Esophagus squamous epithelium (tissue), 5 donors: ENCODE results near the gene MAML3. TPM values are rescaled to one million over a fixed set of nuclear protein-coding genes. Genes with fewer than 3 reads are reported as not detected.

ENCODE experiments used
- DNase-seq: peaks from one replicate; lab custom pipeline; 2025; lab: John Stamatoyannopoulos, UW
- H3K27ac ChIP-seq, 4 donors: fragments of 200-600 bp; sonication (generic); one replicate each; pipeline ENCODE4 v1.5.1; 2016 to 2019; ENCODE audit warnings: mild to moderate bottlenecking in 1 of 4
- H3K27me3 ChIP-seq, 4 donors: fragments of 200-600 bp; sonication (generic); 1 replicate in 3 of 4; 2 replicates in 1 of 4; pipeline versions ENCODE4 v1.5.1 to v1.6.0; 2017 to 2021; ENCODE audit warnings: antibody characterized with exemption in 1 of 4
- H3K36me3 ChIP-seq, 3 donors: fragments of 200-600 bp; sonication (generic); one replicate each; pipeline ENCODE4 v1.5.1; 2016 to 2019
- H3K4me1 ChIP-seq, 3 donors: fragments of 200-600 bp; sonication (generic); one replicate each; pipeline ENCODE4 v1.5.1; 2017 to 2019
- H3K4me3 ChIP-seq, 4 donors: fragments of 200-600 bp; sonication (generic); 1 replicate in 3 of 4; 2 replicates in 1 of 4; pipeline ENCODE4 v1.5.1; 2016 to 2019; ENCODE audit warnings: mild to moderate bottlenecking in 2 of 4, moderate library complexity in 1 of 4
- H3K9me3 ChIP-seq, 3 donors: fragments of 200-600 bp; sonication (generic); one replicate each; pipeline ENCODE4 v1.5.1; 2016 to 2019
- POLR2A ChIP-seq, 4 donors: fragments of 450-650 bp; IDR thresholded peaks; one replicate each; pipeline ENCODE4 v1.6.1; 2017; ENCODE audit warnings: antibody characterized with exemption in 4 of 4, mild to moderate bottlenecking in 4 of 4, moderate library complexity in 3 of 4
- WGBS, 2 donors: methylation state at CpG; one replicate each; pipeline ENCODE4 v1.1.5; 2018; 5-methylcytosine and 5-hydroxymethylcytosine counted together
- intact Hi-C: fragments of 100-400 bp; cut with DNase I; formaldehyde crosslinking; loops from one replicate; pipeline ENCODE4 v1.15.0; 2022
- total RNA-seq, 4 donors: library from RNA; depleted of rRNA; stranded (reverse); fragments of >200 nt; gene quantifications; one replicate each; pipeline ENCODE4 v1.1.0, GENCODE V29; 2016
- TF ChIP-seq, protein P1 (sequence below), 6 experiments: fragments of 450-650 bp in 4 of 6; fragments of 200-600 bp in 2 of 6; sonication (generic) in 2 of 6; IDR thresholded peaks; one replicate each; pipeline ENCODE4 v1.5.1; 2016 to 2019; ENCODE audit warnings: antibody characterized with exemption in 6 of 6, mild to moderate bottlenecking in 4 of 6, moderate library complexity in 4 of 6
- donor health status: DM: yes; HTN: yes; CAD: no.

Gene MAML3
- total RNA-seq, 4 donors from 2014 or later = 6.9 to 14.2 (median 8.9) TPM

DNA sequence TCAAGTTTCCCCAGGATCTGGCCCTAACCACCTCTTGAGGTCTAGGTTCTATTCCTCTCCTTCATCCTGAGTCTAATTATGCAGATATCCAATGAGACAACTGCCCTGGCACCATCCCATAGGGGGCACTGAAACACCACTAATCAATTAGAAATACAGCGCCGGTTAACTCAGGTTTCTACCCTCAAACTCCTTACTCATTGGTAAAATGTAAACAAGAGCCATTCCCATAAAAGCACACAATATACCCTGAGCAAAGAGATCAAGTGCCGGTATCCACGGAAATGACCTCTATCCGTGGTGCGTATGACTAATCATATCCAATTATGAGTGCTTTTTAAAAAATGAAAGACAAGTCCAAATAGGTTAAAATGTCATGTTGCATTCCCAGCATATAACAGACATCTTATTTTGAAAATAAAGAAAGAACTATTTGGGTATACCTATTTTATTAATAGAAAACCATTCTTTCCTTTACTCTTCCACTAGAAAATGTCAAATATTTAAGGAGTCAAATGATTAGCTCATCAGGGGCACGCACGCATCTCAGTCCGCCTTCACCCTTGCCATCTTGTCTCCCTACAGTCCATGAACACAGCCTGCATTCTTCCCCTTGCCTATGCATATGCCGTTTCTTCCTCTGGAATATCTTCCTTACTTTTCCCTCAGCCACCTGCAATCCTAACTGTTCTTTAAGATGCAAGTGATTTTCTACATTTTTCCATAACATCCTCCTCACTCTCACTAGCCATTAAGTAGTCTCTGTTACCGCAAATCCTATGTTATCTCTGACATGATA lies 141.1 kb downstream of the MAML3 start:
- H3K27me3 ChIP-seq = no peaks in the 10 kb centered on the region
- no peak overlapping the region for H3K4me3 ChIP-seq
- peaks cover 0 to 11% (median 3%) of the 10 kb centered on the region in 3 donors for H3K4me1 ChIP-seq
- intact Hi-C loops = no loop called here
- no peaks in the 10 kb centered on the region for H3K36me3 ChIP-seq
- DNase-seq = no peak
- no peaks in the 10 kb centered on the region for H3K9me3 ChIP-seq
- 42 to 48% methylated on average over 11 of the region's 11 CpGs for WGBS, 2 donors
- no peak overlapping the region for H3K27ac ChIP-seq
- no peak for TF ChIP-seq POLR2A (IDR thresholded peaks at IDR 0.05)
- TF ChIP-seq, protein P1, sequence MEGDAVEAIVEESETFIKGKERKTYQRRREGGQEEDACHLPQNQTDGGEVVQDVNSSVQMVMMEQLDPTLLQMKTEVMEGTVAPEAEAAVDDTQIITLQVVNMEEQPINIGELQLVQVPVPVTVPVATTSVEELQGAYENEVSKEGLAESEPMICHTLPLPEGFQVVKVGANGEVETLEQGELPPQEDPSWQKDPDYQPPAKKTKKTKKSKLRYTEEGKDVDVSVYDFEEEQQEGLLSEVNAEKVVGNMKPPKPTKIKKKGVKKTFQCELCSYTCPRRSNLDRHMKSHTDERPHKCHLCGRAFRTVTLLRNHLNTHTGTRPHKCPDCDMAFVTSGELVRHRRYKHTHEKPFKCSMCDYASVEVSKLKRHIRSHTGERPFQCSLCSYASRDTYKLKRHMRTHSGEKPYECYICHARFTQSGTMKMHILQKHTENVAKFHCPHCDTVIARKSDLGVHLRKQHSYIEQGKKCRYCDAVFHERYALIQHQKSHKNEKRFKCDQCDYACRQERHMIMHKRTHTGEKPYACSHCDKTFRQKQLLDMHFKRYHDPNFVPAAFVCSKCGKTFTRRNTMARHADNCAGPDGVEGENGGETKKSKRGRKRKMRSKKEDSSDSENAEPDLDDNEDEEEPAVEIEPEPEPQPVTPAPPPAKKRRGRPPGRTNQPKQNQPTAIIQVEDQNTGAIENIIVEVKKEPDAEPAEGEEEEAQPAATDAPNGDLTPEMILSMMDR (IDR thresholded peaks at IDR 0.05) = peak in 5 of 6 experiments; percentile 30 to 71 (median 61)

DNA sequence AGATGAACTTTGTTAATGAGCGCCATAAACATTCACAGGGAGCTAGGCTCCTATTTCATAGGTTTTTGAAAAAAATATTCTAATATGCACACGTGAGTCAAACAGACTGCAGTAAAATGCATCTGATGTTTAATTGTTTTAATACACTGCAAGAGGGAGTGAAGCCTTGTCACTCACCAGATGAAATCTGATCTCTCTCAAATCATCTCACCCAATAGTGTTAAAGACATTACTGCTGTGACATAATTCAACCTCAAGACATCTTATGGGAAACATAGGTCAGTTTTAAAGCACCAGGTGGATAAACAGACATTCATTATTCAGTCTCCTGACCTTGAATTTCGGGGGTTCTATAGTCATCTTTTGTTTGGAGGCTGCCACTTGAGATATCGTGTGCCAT lies 148.3 kb downstream of the MAML3 start:
- intact Hi-C loops = no loop called here
- WGBS, 2 donors = 78 to 81% methylated on average over 4 of the region's 4 CpGs

DNA sequence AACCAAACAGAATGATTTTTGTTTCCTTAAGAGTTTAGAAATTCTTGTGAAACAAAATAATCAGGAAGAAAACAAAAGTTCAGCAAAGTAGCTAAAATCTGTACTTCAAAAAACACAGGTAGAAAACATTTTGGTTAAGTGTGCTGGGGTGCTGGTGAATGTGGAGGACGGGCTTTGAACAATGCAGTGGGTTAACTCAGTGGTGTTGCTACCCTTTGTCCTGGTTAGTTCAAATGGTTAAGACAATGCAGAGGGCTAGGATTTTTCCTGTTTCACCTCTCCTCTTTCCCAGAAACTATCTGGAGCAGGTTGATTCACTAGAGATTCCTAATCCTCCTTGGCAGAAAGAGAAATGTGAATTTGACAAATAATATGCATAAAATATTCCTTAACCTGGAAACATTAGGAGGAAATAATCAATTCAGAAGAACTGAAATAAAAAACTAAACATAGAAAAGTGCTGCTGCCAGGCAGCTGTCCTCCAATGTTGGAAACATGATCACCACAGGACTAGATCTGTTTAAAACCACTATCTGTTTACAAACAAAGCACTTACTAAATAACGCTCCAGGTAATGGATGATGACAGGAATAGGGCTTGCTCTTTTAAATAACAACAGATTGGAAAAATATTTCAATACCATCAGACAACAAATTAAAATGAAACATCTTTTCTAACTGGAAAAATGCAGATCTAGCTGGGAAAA lies 148.9 kb downstream of the MAML3 start:
- 49 to 52% methylated on average over 2 of the region's 2 CpGs for WGBS, 2 donors
- peak overlapping the region in 3 of 4 donors; percentile 42 to 53 (median 42) for H3K4me3 ChIP-seq
- DNase-seq = no peak
- H3K27me3 ChIP-seq = no peaks in the 10 kb centered on the region
- TF ChIP-seq, protein P1 (IDR thresholded peaks at IDR 0.05) = no peak
- no peak for TF ChIP-seq POLR2A (IDR thresholded peaks at IDR 0.05)
- H3K36me3 ChIP-seq = no peaks in the 10 kb centered on the region
- H3K27ac ChIP-seq = peak overlapping the region in 2 of 4 donors; percentile 43 to 60
- no peaks in the 10 kb centered on the region for H3K9me3 ChIP-seq
- intact Hi-C loops = no loop called here
- H3K4me1 ChIP-seq = peaks cover 0 to 26% (median 7%) of the 10 kb centered on the region in 3 donors

More for the DNA sequence above, 148.3 kb downstream of the MAML3 start:
- TF ChIP-seq, protein P1 (IDR thresholded peaks at IDR 0.05) = no peak
- H3K36me3 ChIP-seq = no peaks in the 10 kb centered on the region
- no peaks in the 10 kb centered on the region for H3K27me3 ChIP-seq
- no peak for DNase-seq
- H3K4me3 ChIP-seq = no peak overlapping the region
- H3K9me3 ChIP-seq = no peaks in the 10 kb centered on the region
- H3K4me1 ChIP-seq = peaks cover 0 to 26% (median 7%) of the 10 kb centered on the region in 3 donors
- H3K27ac ChIP-seq = no peak overlapping the region

DNA sequence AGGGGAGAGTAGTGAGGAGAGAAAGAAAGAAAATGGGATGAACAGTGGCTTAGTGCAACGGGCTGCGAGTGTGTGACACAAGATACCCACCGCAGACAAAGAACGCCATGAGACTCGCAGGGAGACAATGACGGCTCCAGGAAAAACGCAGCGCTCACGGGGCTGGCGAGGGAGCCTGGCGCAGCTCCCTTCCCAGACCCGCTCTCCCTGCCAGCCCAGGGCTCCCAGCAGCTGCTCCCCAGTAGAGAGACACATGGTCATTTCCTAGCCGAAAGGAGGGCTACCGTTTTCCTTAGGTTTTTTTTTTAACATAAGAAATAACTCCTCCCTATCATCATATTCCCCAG lies 149.5 kb downstream of the MAML3 start:
- intact Hi-C loops = no loop called here
- WGBS, 2 donors = 18 to 20% methylated on average over 14 of the region's 14 CpGs
- DNase-seq = no peak
- Histone ChIP-seq H3K4me1 (peaks cover 0 to 26% (median 7%) of the 10 kb centered on the region in 3 donors), H3K4me3 (peak overlapping the region; percentile 19 to 53 (median 42)), H3K9me3 (no peaks in the 10 kb centered on the region), H3K36me3 (no peaks in the 10 kb centered on the region), H3K27me3 (no peaks in the 10 kb centered on the region), H3K27ac (peak overlapping the region in 3 of 4 donors; percentile 27 to 60 (median 43))
- TF ChIP-seq, protein P1 (IDR thresholded peaks at IDR 0.05) = no peak
- no peak for TF ChIP-seq POLR2A (IDR thresholded peaks at IDR 0.05)
